Activated B cell treated with CpG ODN at 0.5 μM for 24 hours (primary cell): ENCODE results near the gene TUBB1. TPM values are rescaled to one million over a fixed set of nuclear protein-coding genes. Genes with fewer than 3 reads are reported as not detected.

Experiments
- ATAC-seq: fragments of 200-7000 bp; cut with Tn5 transposase; one replicate; pipeline ENCODE4 v1.10.0; 2021; ENCODE audit warnings: low read depth, mild to moderate bottlenecking, moderate library complexity
- CTCF ChIA-PET: fragments of 350-600 bp; sonication (Branson Sonifier 250); formaldehyde crosslinking; loops from one replicate; lab custom pipeline; 2021; ENCODE audit warnings: antibody characterized with exemption; lab: Charles Lee
- POLR2A ChIA-PET: fragments of 350-600 bp; sonication (Branson Sonifier 250); formaldehyde crosslinking; loops from one replicate; lab custom pipeline; 2021; ENCODE audit warnings: antibody characterized with exemption; lab: Charles Lee
- DNase-seq: peaks from one replicate; pipeline ENCODE4 v3.0.0; 2022
- H3K27ac Mint-ChIP-seq: one replicate; pipeline ENCODE4 v1.8.0; 2020; ENCODE audit warnings: mixed read lengths
- H3K27me3 Mint-ChIP-seq: one replicate; pipeline ENCODE4 v1.8.0; 2021; ENCODE audit warnings: mixed read lengths
- H3K36me3 Mint-ChIP-seq: one replicate; pipeline ENCODE4 v1.8.0; 2021; ENCODE audit warnings: low read depth, mixed read lengths
- H3K4me1 Mint-ChIP-seq: one replicate; pipeline ENCODE4 v1.8.0; 2021; ENCODE audit warnings: mixed read lengths
- H3K4me3 Mint-ChIP-seq: one replicate; pipeline ENCODE4 v1.8.0; 2020; ENCODE audit warnings: mild to moderate bottlenecking, mixed read lengths
- H3K9me3 Mint-ChIP-seq: one replicate; pipeline ENCODE4 v1.8.0; 2020; ENCODE audit warnings: mixed read lengths
- CTCF ChIP-seq: fragments of 200-600 bp; IDR thresholded peaks from one replicate; pipeline ENCODE4 v1.8.0; 2022; ENCODE audit warnings: antibody characterized with exemption, mild to moderate bottlenecking
- intact Hi-C: fragments of 100-400 bp; cut with micrococcal nuclease; formaldehyde crosslinking; loops from one replicate; pipeline ENCODE4 v1.15.1; 2024
- total RNA-seq: library from RNA; stranded (reverse); gene quantifications from 2 replicates; pipeline ENCODE4 v1.2.3, GENCODE V29; 2022

TUBB1 gene
- total RNA-seq, 1 donor from 2014 or later = 0.09 TPM

- DNase-seq (no peak), ATAC-seq (no peak)
- H3K36me3 Mint-ChIP-seq = peaks cover 83% of the 10 kb centered on the region
- H3K4me1 Mint-ChIP-seq = peaks cover 43% of the 10 kb centered on the region
- TF ChIP-seq CTCF = no peak
- peak overlapping the region; percentile 94 for H3K27ac Mint-ChIP-seq
- CTCF ChIA-PET = interaction anchor here (0.7 to 2.4 kb wide), 4 partner anchors 28 to 189 kb away, joined by 3 to 10 read pairs (median 4); partner anchors contain the start of gene GNAS
- intact Hi-C loops = loop anchor here (5.0 kb wide), 1 partner anchor 381 kb away; the partner anchor contains the start of gene STX16
- POLR2A ChIA-PET = interaction anchor here (1.1 to 4.4 kb wide), 20 partner anchors 9 to 381 kb away, joined by 3 to 89 read pairs (median 12); partner anchors contain the start of genes CTSZ, NELFCD, PRELID3B and STX16
- H3K9me3 Mint-ChIP-seq = no peaks in the 10 kb centered on the region
- H3K27me3 Mint-ChIP-seq = no peaks in the 10 kb centered on the region
- H3K4me3 Mint-ChIP-seq = peak overlapping the region; percentile 96
Measured at GRCh38 chr20:59033093-59033492, 13.9 kb downstream of the TUBB1 start.

- H3K36me3 Mint-ChIP-seq = peaks cover 80% of the 10 kb centered on the region
- intact Hi-C loops = loop anchor here (5.0 kb wide), 1 partner anchor 381 kb away; the partner anchor contains the start of gene STX16
- DNase-seq (no peak), ATAC-seq (no peak)
- H3K9me3 Mint-ChIP-seq = no peaks in the 10 kb centered on the region
- H3K4me1 Mint-ChIP-seq = peaks cover 38% of the 10 kb centered on the region
- no peak for TF ChIP-seq CTCF
- POLR2A ChIA-PET = interaction anchor here (1.7 to 4.4 kb wide), 8 partner anchors 9 to 382 kb away, joined by 11 to 89 read pairs (median 58); partner anchors contain the start of genes CTSZ, PRELID3B, STX16 and TUBB1
- CTCF ChIA-PET = interaction anchor here (0.7 to 1.3 kb wide), 3 partner anchors 28 to 188 kb away, joined by 3 to 4 read pairs (median 4); partner anchors contain the start of gene GNAS
- H3K27me3 Mint-ChIP-seq = no peaks in the 10 kb centered on the region
- no peak overlapping the region for H3K4me3 Mint-ChIP-seq
- H3K27ac Mint-ChIP-seq = no peak overlapping the region
Measured at GRCh38 chr20:59033616-59034165, 14.5 kb downstream of the TUBB1 start.

GRCh38 chr20:59035381-59035780 lies 16.2 kb downstream of the TUBB1 start:
- no peak for TF ChIP-seq CTCF
- DNase-seq = no peak
- Mint-ChIP-seq H3K36me3 (peaks cover 70% of the 10 kb centered on the region), H3K27me3 (no peaks in the 10 kb centered on the region), H3K4me3 (no peak overlapping the region), H3K27ac (no peak overlapping the region), H3K4me1 (peaks cover 33% of the 10 kb centered on the region), H3K9me3 (no peaks in the 10 kb centered on the region)
- POLR2A ChIA-PET = no interaction called here
- CTCF ChIA-PET = no interaction called here
- intact Hi-C loops = no loop called here
- ATAC-seq = no peak

- TF ChIP-seq CTCF = no peak
- peaks cover 37% of the 10 kb centered on the region for H3K4me1 Mint-ChIP-seq
Measured at GRCh38 chr20:59037386-59037785, 18.2 kb downstream of the TUBB1 start.

GRCh38 chr20:59039233-59039632 lies 20.0 kb downstream of the TUBB1 start:
- Mint-ChIP-seq H3K4me3 (no peak overlapping the region), H3K9me3 (no peaks in the 10 kb centered on the region), H3K27ac (no peak overlapping the region), H3K36me3 (peaks cover 58% of the 10 kb centered on the region), H3K4me1 (peaks cover 45% of the 10 kb centered on the region), H3K27me3 (no peaks in the 10 kb centered on the region)
- CTCF ChIA-PET = no interaction called here
- POLR2A ChIA-PET = no interaction called here
- ATAC-seq = no peak
- DNase-seq = no peak
- no peak for TF ChIP-seq CTCF
- intact Hi-C loops = no loop called here

More at GRCh38 chr20:59037386-59037785, 18.2 kb downstream of the TUBB1 start:
- Mint-ChIP-seq H3K36me3 (peaks cover 66% of the 10 kb centered on the region), H3K9me3 (no peaks in the 10 kb centered on the region), H3K27ac (no peak overlapping the region), H3K27me3 (no peaks in the 10 kb centered on the region), H3K4me3 (no peak overlapping the region)
- CTCF ChIA-PET = no interaction called here
- DNase-seq = no peak
- POLR2A ChIA-PET = no interaction called here
- no peak for ATAC-seq
- intact Hi-C loops = no loop called here
